Measurements from ENCODE around the gene CSRNP3. TPM values are rescaled to one million over a fixed set of nuclear protein-coding genes. Genes with fewer than 3 reads are reported as not detected.
"Not testable (repeated sequence)": the region's sequence is repeated elsewhere in the genome, so short reads cannot be mapped to it uniquely, and the experiment has no call there.

CSRNP3 gene
- total RNA-seq, 1 donor from 2014 or later: 14.6 TPM

DNA sequence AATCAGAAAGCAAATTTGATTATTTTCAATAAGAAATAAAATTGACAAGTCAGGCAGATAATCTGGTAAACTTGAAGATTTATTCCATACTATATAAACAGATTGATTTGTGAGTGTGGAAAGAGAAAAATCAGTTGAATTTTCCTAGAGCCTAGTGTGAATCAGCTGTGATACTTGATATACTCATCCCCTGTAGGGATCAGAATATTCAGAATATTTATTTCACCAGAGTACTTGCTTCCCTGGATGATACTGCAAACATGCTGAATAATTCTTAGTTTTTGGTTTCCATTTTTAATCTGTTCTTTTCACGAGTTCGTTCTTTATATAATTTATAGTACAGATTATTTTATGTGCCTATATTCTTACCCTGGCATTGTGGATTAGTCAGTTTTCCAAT is 181.7 kb downstream of the CSRNP3 start:
- no peak overlapping the region for H3K4me3 Mint-ChIP-seq (ENCODE audit: unreplicated experiment)
- no peaks in the 10 kb centered on the region for H3K9me3 Mint-ChIP-seq (ENCODE audit: unreplicated experiment)
- H3K27ac Mint-ChIP-seq (ENCODE audit: unreplicated experiment): no peak overlapping the region
- no peak for DNase-seq (ENCODE audit: low spot score)
- no peaks in the 10 kb centered on the region for H3K36me3 Mint-ChIP-seq (ENCODE audit: low read depth, unreplicated experiment)
- H3K4me1 Mint-ChIP-seq (ENCODE audit: unreplicated experiment): no peaks in the 10 kb centered on the region
- peaks cover 2% of the 10 kb centered on the region for H3K27me3 Mint-ChIP-seq (ENCODE audit: unreplicated experiment)
- TF ChIP-seq, protein P1, sequence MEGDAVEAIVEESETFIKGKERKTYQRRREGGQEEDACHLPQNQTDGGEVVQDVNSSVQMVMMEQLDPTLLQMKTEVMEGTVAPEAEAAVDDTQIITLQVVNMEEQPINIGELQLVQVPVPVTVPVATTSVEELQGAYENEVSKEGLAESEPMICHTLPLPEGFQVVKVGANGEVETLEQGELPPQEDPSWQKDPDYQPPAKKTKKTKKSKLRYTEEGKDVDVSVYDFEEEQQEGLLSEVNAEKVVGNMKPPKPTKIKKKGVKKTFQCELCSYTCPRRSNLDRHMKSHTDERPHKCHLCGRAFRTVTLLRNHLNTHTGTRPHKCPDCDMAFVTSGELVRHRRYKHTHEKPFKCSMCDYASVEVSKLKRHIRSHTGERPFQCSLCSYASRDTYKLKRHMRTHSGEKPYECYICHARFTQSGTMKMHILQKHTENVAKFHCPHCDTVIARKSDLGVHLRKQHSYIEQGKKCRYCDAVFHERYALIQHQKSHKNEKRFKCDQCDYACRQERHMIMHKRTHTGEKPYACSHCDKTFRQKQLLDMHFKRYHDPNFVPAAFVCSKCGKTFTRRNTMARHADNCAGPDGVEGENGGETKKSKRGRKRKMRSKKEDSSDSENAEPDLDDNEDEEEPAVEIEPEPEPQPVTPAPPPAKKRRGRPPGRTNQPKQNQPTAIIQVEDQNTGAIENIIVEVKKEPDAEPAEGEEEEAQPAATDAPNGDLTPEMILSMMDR (IDR thresholded peaks at IDR 0.05; ENCODE audit: unreplicated experiment): no peak

DNA sequence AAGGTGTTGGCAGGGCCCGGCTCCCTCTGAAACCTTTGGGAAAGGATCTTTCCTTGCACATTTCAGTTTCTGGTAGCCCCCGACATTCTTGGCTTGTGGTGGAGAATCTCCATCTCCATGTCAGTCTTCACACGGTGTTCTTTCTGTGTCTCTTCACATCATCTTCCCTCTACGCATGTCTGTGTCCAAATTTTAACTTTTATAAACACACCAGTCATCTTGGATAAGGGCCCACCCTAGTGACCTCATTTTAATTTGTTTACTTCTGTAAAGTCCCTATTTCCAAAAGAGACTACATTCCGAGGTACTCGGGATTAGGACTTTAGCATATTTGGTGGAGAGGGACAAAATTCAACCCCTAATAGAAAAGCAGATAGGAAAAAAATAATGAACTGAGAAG is 186.2 kb downstream of the CSRNP3 start:
- Mint-ChIP-seq H3K36me3 (ENCODE audit: low read depth, unreplicated experiment) (peaks cover 19% of the 10 kb centered on the region), H3K27ac (ENCODE audit: unreplicated experiment) (no peak overlapping the region), H3K9me3 (ENCODE audit: unreplicated experiment) (no peaks in the 10 kb centered on the region), H3K27me3 (ENCODE audit: unreplicated experiment) (peaks cover 11% of the 10 kb centered on the region), H3K4me1 (ENCODE audit: unreplicated experiment) (peaks cover 19% of the 10 kb centered on the region), H3K4me3 (ENCODE audit: unreplicated experiment) (no peak overlapping the region)
- no peak for DNase-seq (ENCODE audit: low spot score)
- TF ChIP-seq, protein P1 (IDR thresholded peaks at IDR 0.05; ENCODE audit: unreplicated experiment): no peak

DNA sequence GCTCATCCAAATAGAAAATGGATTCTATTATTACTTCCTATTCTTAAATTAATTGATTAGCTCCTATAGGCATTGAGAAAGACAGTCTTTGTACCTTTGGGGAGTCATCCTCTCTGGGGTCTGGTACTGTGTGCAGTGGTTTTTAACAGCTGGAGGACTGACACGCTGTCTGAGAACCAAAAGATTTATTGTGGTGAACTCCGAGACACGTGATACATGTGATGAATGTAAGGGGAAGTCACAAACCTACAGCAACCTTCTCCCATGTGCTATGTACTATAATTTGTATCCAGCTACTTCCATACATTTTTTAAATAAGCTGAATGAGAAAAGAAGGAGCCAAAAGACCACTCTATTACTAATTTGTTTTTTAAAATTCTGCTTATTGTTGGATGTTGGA is 190.9 kb downstream of the CSRNP3 start:
- H3K36me3 Mint-ChIP-seq (ENCODE audit: low read depth, unreplicated experiment): peaks cover 30% of the 10 kb centered on the region
- H3K27ac Mint-ChIP-seq (ENCODE audit: unreplicated experiment): no peak overlapping the region
- TF ChIP-seq, protein P1 (IDR thresholded peaks at IDR 0.05; ENCODE audit: unreplicated experiment): no peak
- peaks cover 27% of the 10 kb centered on the region for H3K4me1 Mint-ChIP-seq (ENCODE audit: unreplicated experiment)
- peaks cover 11% of the 10 kb centered on the region for H3K27me3 Mint-ChIP-seq (ENCODE audit: unreplicated experiment)
- no peaks in the 10 kb centered on the region for H3K9me3 Mint-ChIP-seq (ENCODE audit: unreplicated experiment)
- no peak for DNase-seq (ENCODE audit: low spot score)
- no peak overlapping the region for H3K4me3 Mint-ChIP-seq (ENCODE audit: unreplicated experiment)

DNA sequence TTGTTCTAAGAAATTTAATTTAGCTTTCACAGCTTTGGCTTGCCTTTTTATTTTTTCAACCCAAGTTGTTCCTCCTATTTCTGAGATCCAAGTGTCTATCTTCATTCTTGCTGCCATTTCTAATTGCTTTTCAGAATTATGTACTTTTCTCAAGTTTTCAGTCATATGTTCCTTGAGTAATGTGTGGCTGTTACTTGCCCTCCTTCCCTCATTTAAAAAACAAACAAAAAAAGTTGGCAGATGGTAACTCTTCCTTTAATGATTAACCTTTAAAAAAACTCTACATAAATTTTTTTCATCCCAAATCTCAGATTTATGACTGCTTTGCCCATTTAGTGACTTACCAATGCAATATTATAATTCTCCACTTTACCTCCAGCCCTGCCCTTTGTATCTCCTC is 193.2 kb downstream of the CSRNP3 start:
- H3K27me3 Mint-ChIP-seq (ENCODE audit: unreplicated experiment): peaks cover 6% of the 10 kb centered on the region
- peaks cover 14% of the 10 kb centered on the region for H3K4me1 Mint-ChIP-seq (ENCODE audit: unreplicated experiment)
- peaks cover 40% of the 10 kb centered on the region for H3K36me3 Mint-ChIP-seq (ENCODE audit: low read depth, unreplicated experiment)
- peaks cover 6% of the 10 kb centered on the region for H3K9me3 Mint-ChIP-seq (ENCODE audit: unreplicated experiment)
- no peak overlapping the region for H3K27ac Mint-ChIP-seq (ENCODE audit: unreplicated experiment)
- DNase-seq (ENCODE audit: low spot score): no peak
- no peak overlapping the region for H3K4me3 Mint-ChIP-seq (ENCODE audit: unreplicated experiment)
- TF ChIP-seq, protein P1 (IDR thresholded peaks at IDR 0.05; ENCODE audit: unreplicated experiment): no peak

DNA sequence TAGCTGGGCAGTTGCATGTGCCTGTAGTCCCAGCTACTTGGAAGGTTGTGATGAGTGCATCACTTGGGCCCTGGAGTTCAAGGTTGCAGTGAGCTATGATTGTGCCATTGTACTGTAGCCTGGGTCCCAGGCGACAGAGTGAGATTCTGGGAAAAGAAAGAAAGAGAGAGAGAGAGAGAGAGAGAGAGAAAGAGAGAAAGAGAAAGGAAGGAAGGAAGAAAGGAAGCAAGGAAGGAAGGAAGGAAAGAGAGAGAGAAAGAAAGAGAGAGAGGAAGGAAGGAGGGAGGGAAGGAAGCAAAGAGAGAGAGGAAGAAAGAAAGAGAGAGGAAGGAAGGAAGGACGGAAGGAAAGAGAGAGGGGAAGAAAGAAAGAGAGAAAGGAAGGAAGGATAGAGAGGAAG is 196.1 kb downstream of the CSRNP3 start:
- Mint-ChIP-seq H3K4me1 (ENCODE audit: unreplicated experiment) (peaks cover 8% of the 10 kb centered on the region), H3K27me3 (ENCODE audit: unreplicated experiment) (no peaks in the 10 kb centered on the region), H3K9me3 (ENCODE audit: unreplicated experiment) (peaks cover 6% of the 10 kb centered on the region), H3K4me3 (ENCODE audit: unreplicated experiment) (no peak overlapping the region), H3K27ac (ENCODE audit: unreplicated experiment) (no peak overlapping the region), H3K36me3 (ENCODE audit: low read depth, unreplicated experiment) (peaks cover 26% of the 10 kb centered on the region)
- DNase-seq (ENCODE audit: low spot score): no peak
- TF ChIP-seq, protein P1 (IDR thresholded peaks at IDR 0.05; ENCODE audit: unreplicated experiment): no peak

DNA sequence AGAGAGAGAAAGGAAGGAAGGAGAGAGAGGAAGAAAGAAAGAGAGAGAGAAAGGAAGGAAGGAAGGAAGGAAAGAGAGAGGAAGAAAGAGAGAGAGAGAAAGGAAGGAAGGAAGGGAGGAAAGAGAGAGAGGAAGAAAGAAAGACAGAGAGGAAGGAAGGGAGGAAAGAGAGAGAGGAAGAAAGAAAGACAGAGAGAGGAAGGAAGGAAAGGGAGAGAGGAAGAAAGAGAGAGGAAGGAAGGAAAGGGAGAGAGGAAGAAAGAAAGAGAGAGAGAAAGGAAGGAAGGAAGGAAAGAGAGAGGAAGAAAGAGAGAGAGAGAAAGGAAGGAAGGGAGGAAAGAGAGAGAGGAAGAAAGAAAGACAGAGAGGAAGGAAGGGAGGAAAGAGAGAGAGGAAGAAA is 196.6 kb downstream of the CSRNP3 start:
- H3K27me3 Mint-ChIP-seq (ENCODE audit: unreplicated experiment); DNase-seq (ENCODE audit: low spot score); H3K4me1 Mint-ChIP-seq (ENCODE audit: unreplicated experiment); H3K4me3 Mint-ChIP-seq (ENCODE audit: unreplicated experiment); H3K9me3 Mint-ChIP-seq (ENCODE audit: unreplicated experiment); H3K27ac Mint-ChIP-seq (ENCODE audit: unreplicated experiment): not testable (repeated sequence)
- H3K36me3 Mint-ChIP-seq (ENCODE audit: low read depth, unreplicated experiment): peaks cover 30% of the 10 kb centered on the region
